HEK293T (cell line): Measurements from ENCODE around the gene KIAA1217.

Experiments used
- BHLHE40 ChIP-seq: fragments of 450-650 bp; IDR thresholded peaks from 2 replicates; pipeline ENCODE4 v1.6.1; 2016; ENCODE audit warnings: mild to moderate bottlenecking, moderate library complexity, borderline replicate concordance
- ELF4 ChIP-seq: fragments of 450-650 bp; IDR thresholded peaks from 2 replicates; pipeline ENCODE4 v1.6.1; 2017; ENCODE audit warnings: antibody characterized with exemption
- FOXA1 ChIP-seq: fragments of 450-650 bp; IDR thresholded peaks from 2 replicates; pipeline ENCODE4 v1.6.1; 2016; ENCODE audit warnings: mild to moderate bottlenecking
- FOXM1 ChIP-seq: fragments of 450-650 bp; IDR thresholded peaks from 2 replicates; pipeline ENCODE4 v1.6.1; 2017; ENCODE audit warnings: mild to moderate bottlenecking, borderline replicate concordance
- HDGF ChIP-seq: fragments of 450-650 bp; IDR thresholded peaks from 2 replicates; pipeline ENCODE4 v1.6.1; 2017; ENCODE audit warnings: antibody characterized with exemption, borderline replicate concordance
- LEF1 ChIP-seq: fragments of 450-650 bp; IDR thresholded peaks from 2 replicates; pipeline ENCODE4 v1.6.1; 2017; ENCODE audit warnings: mild to moderate bottlenecking, borderline replicate concordance
- PKNOX1 ChIP-seq: fragments of 450-650 bp; IDR thresholded peaks from 2 replicates; pipeline ENCODE4 v1.6.1; 2016
- TARDBP ChIP-seq: fragments of 450-650 bp; IDR thresholded peaks from 2 replicates; pipeline ENCODE4 v1.6.1; 2016
- ZNF384 ChIP-seq: fragments of 450-650 bp; IDR thresholded peaks from 2 replicates; pipeline ENCODE4 v1.6.1; 2016

GRCh38 chr10:24394461-24395190, 185.7 kb downstream of the KIAA1217 start:
- TF ChIP-seq LEF1 (no peak), FOXA1 (no peak), ELF4 (no peak), FOXM1 (no peak), HDGF (no peak), PKNOX1 (no peak), BHLHE40 (no peak), TARDBP (no peak), ZNF384 (no peak)
